GM12801 (cell line): ENCODE measurements around the gene MEFV.

Source experiments
- TF ChIP-seq, protein P1 (sequence below): IDR thresholded peaks from one replicate; pipeline ENCODE4 v1.5.1; 2011; ENCODE audit warnings: control low read depth; ENCODE audit not compliant: insufficient read length; ENCODE audit errors: extremely low read depth

MEFV gene, protein sequence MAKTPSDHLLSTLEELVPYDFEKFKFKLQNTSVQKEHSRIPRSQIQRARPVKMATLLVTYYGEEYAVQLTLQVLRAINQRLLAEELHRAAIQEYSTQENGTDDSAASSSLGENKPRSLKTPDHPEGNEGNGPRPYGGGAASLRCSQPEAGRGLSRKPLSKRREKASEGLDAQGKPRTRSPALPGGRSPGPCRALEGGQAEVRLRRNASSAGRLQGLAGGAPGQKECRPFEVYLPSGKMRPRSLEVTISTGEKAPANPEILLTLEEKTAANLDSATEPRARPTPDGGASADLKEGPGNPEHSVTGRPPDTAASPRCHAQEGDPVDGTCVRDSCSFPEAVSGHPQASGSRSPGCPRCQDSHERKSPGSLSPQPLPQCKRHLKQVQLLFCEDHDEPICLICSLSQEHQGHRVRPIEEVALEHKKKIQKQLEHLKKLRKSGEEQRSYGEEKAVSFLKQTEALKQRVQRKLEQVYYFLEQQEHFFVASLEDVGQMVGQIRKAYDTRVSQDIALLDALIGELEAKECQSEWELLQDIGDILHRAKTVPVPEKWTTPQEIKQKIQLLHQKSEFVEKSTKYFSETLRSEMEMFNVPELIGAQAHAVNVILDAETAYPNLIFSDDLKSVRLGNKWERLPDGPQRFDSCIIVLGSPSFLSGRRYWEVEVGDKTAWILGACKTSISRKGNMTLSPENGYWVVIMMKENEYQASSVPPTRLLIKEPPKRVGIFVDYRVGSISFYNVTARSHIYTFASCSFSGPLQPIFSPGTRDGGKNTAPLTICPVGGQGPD

DNA sequence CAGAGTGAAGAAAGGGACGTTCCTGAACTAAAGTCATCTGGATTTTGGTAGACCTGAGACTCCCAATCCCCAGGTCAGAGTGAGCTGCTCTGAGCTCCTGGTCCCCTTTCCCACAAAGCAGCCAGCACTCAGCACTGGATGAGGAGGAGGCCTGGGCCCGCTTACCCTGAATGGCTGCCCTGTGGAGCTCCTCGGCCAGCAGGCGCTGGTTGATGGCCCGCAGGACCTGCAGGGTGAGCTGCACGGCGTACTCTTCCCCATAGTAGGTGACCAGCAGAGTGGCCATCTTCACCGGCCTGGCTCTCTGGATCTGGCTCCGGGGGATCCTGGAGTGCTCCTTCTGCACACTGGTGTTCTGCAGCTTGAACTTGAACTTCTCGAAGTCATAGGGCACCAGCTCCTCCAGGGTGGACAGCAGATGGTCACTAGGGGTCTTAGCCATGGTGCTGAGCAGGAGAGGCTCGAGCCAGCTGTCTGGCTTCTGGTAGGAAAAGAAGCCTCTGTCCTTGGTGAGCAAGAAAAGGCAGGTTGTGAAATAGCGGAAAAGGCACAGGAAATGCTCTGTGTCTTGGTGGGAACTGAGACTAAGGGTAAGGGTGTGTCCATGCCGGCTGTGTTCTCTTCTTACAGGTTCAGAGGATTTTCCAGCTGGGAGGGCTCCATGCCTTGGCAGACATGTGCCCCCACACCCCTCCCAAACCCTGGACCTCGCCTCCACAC, at the start of gene MEFV:
MEFV (minus strand) TSS at position 488 of the 720 bp plus-strand sequence; CDS start at position 442, 46 bp downstream.
- TF ChIP-seq, protein P1, sequence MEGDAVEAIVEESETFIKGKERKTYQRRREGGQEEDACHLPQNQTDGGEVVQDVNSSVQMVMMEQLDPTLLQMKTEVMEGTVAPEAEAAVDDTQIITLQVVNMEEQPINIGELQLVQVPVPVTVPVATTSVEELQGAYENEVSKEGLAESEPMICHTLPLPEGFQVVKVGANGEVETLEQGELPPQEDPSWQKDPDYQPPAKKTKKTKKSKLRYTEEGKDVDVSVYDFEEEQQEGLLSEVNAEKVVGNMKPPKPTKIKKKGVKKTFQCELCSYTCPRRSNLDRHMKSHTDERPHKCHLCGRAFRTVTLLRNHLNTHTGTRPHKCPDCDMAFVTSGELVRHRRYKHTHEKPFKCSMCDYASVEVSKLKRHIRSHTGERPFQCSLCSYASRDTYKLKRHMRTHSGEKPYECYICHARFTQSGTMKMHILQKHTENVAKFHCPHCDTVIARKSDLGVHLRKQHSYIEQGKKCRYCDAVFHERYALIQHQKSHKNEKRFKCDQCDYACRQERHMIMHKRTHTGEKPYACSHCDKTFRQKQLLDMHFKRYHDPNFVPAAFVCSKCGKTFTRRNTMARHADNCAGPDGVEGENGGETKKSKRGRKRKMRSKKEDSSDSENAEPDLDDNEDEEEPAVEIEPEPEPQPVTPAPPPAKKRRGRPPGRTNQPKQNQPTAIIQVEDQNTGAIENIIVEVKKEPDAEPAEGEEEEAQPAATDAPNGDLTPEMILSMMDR = no peak

DNA sequence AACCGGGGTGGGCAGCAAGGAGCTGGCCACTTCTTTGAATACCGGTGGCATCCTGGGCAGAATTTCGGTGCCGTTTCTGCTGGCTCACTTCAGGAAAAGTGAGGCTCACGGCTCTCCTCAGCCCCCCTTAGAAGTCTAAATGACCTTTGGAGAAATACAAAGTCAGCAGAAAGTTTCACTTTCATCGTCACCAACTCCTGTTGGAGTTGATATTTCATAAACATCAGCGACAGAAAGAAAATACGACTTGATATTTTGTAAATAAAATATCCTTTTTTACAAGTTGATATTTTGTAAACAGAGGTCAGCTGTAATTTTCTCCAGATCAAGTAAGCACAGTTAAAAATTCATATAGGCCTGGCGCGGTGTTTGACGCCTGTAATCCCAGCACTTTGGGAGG, 49.6 kb upstream of the MEFV start:
- TF ChIP-seq, protein P1 = no peak

DNA sequence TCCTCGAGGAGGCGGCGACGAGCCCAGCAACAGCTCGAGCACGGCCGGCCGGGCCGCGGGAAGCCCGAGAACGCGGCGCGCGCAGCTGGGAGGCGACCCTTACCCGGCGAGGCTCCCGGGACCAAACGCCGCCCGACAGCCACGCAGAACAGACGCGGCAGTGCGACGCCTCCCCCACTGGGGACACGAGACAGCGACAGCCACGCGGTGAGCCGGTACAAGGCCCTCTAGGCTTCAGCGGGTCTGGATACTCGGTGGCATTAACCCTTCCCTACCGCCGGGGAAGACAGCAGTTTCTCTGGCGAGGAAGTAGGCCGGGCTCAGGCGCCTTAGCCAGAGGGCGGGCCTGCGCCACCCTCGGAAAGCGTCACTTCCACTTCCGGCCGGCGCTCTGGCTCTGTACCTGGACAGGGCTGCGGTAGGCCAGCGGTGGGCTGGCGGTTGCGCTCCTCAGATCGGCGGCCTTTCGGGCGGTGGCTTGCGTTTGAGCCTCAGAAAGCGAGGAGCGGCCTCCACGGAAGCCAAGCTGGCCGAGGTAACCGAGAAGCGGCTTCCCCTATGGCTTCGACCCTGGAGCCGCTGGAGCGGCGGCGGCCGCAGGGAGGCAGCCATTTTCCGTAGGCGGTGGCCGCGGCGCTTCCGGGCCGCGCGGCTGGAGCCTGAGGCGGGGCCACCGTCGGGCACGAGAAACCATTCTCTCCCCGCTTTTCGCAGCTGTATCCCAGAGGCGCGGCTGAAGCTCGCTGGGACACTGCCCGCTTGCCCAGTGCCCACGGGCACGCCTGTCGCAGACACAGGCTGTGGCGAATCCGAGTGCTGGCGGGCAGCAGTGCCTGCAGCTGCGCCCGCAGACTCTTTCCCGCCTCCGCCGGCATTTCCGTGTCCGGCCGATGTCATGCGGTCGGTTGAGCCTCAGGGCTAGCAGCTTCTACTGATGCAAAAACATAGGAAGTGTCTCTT, 49.0 kb upstream of the MEFV start, which contains the start of the genes TIGD7 and ZNF75A:
TIGD7 (minus strand) TSS at position 322 of the 960 bp plus-strand sequence. CDS start 4,816 bp downstream, outside the sequence.
ZNF75A (plus strand) TSS at position 389 of the 960 bp plus-strand sequence. CDS start 2,932 bp downstream, outside the sequence.
- TF ChIP-seq, protein P1 = no peak

DNA sequence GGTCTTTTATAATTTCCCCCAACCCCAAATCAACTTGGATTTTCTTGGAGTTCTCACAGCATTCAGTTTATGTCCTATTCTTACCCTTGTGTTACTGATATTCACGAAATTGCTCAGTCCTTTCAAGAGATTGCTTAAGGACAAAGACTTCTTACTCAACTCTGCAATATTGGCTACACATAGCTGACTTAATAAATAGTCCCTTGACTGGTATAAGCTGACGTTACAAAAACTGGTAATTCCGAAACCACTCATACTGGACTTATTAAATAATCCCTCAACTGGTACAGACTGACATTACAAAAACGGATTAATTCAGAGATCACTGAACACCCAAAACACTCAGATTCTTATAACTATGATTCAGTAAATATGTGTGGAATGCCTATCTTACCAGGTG, 47.9 kb upstream of the MEFV start:
- TF ChIP-seq, protein P1 = no peak

DNA sequence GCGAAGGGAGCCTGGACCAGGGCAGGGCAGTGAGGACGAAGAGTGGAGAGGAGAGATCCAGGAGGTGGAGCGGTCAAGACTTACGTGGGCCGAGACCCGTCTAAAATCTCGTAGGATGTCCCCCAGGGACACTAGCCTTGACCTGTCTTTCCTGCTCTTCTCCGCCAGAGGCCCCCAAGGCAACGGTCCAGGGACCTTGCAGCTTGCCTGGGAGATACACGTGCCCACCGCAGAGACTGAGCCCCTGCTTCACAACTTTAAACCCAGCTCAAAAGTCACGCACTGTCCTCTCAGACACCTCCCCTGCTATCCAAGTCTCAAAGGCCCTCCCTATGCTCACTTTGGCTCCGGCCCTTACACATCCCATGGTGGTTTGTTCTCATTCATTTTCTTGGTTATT, 39.4 kb upstream of the MEFV start:
- TF ChIP-seq, protein P1 = no peak

DNA sequence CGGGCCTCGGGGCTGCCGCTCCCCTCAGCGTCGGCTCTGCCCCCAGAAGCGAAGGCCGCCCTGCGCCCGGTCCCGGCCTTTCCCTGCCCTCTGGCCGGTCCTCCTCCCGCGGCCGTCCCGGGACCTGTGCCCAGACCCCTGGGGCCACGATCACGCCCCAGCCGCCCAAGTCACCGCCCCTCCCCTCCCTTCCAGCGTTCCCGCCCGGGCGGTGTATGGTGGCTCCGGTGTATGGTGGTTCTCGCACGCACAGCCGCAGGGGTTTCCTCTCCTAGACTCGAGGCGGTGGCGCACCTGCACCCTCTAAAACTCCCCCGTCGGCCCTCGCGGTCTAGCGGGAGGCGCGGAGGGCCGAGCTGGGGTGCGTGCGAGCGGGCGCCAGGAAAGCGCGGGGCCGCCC, 38.8 kb upstream of the MEFV start:
- TF ChIP-seq, protein P1 = no peak
